Hindlimb muscle (tissue), 1 donor: Measurements from ENCODE around the gene VAMP3. TPM values are rescaled to one million over a fixed set of nuclear protein-coding genes. Genes with fewer than 3 reads are reported as not detected.
"Not testable (repeated sequence)": the region's sequence is repeated elsewhere in the genome, so short reads cannot be mapped to it uniquely, and the experiment has no call there.

Experiments
- DNase-seq: peaks from one replicate; pipeline ENCODE4 v3.0.0-alpha.2; 2013
- polyA plus RNA-seq: library from polyadenylated mRNA; unstranded; fragments of 120-200 nt; gene quantifications from one replicate; pipeline ENCODE4 v1.2.1, GENCODE V29; 2013; ENCODE audit not compliant: insufficient read length

The VAMP3 gene
- polyA plus RNA-seq, 1 donor: 72.7 TPM

DNA sequence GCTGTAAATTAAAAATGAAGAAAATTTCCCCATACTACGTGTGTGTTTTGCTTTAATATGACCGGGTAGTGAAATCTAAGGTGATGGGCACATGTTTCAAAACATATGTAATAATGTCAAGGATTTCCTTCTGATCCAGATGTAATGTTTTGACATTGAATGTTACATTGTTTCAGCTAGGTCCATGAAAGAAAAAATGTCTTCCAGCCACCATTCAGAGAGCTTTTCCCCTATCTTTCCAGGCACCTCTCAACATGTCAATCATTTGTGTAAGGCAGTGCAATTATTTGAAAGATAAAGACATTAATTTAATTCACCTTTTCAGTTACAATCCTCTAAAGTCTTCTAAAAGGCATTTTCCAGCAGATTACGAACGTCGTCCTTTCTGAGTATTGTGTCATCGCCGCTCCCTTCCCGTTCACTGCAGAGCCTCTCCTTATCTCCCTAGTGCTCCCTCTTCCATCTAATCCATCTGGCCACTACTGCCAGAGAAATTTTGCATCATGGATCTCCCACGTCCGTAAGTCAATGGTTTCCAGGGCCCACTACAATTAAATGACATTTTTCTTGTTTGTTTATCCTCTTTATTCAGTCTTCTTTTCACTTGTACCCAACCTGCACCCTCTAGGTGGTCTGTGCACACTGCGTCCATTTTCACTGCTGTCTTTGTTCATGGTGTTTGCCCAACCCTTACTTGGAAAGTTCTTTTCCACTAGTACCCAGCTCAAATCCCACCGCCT, 1.3 kb upstream of the VAMP3 start:
- no peak for DNase-seq

DNA sequence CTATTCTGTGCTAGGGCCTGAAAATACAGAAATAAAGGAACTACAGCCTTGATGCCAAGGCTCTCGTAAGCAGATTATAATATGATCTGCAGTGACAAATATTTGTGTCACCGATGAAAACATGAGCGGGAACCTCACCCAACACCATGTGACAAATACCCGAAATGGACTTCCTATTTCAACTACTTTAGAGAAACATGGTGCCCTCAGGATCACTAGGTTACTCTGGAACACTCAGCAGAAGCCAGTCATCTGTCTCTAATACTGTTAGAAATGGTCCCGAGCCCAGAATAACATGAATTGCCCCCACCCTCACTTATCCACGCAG, 463 bp upstream of the VAMP3 start:
- no peak for DNase-seq

DNA sequence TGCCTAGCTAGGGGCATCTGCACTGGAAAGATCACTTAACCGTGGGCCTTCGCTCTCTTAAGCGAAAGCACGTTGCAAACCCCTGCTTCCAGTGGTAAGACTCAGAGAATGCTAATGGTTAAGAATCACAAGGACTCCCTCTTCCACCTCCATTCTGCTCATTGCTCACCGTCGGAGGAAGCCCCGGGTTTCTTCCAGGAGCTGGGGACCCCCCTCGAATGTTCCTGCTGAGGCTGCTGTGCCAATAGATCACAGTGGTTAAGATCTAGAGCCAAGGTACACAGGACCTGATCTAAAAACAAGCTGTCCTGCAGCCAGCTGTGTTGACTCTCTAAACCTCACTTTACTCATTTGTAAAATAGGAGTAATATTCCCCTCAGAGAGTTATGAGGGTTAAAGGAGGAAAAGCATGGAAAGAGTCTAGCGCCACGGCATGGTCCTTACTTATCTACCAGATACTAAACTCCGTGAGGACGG, 765 bp downstream of the VAMP3 start:
- DNase-seq: no peak

DNA sequence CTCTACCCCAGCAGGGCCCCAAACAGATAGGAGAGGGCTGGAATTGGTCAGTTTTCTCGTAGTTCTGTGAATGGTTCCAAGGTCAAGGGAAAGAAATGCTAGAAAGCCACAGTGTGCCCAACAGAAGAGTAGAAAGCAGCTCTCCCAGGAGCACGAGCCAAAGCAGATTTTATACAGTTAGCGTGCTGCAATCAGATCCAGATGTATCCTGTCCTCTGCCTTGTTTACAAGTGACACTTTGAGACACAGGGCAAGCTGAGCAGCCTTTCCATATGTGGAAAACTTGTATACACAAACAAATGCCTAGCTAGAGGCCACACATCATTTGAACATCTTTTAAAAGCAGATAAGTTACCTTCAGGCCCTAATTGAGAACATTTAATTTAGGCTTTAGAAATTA, 6.5 kb downstream of the VAMP3 start:
- no peak for DNase-seq

DNA sequence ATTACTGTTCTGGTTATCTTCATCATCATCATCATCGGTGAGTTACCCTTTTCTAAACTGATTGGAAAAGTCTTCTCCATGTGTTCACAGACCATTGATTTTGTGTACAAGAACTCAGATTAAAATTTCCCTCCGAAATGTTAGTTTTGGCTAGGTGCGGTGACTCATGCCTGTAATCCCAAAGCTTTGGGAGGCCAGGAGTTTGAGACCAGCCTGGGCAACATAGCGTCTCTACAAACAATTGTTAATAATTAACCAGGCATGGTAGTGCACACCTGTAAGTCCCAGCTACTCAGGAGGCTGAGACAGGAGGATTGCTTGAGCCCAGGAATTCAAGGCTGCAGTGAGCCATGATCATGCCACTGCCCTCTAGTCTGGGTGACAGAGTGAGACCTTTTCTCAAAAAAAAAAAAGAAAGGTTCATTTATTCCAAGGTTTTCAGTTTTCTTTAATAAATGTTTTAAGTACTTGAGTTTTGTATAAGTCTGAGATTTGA, 7.1 kb downstream of the VAMP3 start:
- DNase-seq: no peak

DNA sequence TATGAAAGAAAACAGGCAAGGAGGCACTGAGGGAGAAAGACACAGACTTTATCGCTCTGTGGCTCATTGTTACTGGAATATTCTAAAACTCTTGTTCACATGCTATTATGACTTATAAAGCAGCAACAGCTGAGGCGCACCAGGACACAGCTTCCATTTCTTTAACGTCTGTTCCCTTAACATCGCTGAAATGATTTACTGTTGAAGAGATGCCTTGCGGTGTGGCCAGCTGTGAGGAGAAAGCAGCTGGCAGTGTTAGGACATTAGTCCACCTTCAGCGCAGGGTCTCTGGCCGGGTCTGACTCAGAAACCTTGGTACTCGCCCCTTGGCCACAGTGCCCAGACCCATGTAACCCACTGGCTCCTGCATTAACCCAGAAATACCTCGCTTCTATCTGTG, 9.9 kb downstream of the VAMP3 start:
- no peak for DNase-seq

- DNase-seq: no peak
Measured at GRCh38 chr1:7781501-7781900, 10.4 kb downstream of the VAMP3 start.

DNA sequence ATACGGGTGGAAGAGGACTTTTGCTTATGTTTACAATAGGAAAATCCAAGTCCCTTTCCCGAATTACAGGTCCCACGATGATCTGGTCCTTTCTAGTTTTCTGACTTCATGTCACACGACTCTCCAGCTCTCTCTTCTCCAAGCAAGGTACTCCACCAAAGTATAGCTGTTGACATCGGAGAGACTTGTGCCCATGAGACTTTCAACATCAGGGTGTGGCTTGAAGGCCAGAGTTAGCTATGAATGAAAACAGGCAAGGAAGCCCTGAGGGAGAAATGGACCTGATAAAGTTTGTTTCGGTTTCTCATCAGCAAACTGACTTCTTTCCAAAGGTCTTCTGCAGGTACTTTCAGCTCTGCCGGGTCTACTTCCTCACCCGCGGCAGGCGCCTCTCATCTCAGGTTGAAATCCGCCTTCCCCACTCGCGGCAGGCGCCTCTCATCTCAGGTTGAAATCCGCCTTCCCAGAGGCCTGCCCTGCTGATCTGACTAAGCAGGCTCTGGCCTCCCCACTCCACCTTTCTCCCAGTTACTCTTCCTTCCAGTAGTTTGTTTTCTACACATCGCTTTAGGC, 10.9 kb downstream of the VAMP3 start:
- DNase-seq: no peak

DNA sequence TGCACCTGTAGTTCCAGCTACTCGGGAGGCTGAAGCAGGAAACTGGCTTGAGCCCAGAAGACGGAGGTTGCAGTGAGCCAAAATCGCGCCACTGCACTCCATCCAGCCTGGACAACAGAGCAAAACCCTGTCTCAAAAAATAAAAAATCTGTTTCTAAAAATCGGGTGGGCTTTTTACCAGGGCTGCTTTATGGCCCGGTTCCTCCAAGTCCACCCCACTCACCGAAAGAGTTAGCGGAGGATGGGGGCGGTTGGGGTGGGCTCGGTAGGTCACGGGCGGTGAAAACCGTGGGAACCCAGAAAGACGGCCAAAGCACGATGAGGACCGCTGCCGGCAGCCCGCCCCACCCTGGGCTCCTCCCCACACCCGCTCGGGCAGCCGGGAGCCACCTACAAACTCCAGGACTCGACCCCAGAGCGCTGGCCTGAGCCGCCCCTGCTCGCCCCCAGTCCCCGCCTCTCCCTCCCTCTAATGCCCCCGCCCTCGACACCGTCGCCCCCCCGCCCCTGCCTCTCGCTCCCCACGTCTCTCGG, 12.1 kb downstream of the VAMP3 start:
- peak; percentile 36 for DNase-seq

DNA sequence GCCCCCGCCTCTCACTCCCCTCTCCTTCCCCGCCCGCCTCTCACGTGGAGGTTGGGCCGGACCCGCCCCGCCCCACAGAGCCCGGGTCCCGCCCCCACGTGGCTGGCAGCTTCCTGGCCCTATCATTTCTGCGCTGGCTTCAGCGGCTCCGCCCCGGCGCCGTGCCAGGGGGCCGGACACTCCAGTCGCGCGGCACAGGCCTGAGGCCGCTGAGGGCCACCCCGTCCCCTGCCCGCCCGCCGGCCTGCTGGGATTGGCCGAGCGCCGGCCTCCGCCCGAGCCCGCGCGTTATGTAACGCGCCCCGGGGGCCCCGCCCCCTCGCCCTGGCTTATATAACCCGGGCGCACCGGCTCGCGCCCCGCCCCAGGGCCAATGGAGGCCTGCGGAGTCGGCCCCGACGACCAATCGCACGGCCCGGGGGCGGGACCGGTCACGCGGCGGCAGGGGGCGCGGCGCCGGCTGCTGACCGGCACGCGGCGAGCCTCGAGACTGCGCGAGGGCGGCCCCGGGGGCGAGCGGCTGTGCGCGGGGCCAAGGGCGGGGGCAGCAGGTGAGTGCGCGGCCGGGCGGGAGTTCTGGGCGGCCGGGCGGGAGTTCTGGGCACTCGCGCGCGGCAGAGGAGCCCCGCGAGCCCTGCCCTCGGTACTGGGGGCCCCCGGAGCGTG, 12.9 kb downstream of the VAMP3 start, which contains the start of gene PER3:
TSS of gene PER3 (plus strand) at position 466 of the 666 bp plus-strand sequence. CDS start 587 bp downstream, outside the sequence.
- DNase-seq: peak; percentile 97

DNA sequence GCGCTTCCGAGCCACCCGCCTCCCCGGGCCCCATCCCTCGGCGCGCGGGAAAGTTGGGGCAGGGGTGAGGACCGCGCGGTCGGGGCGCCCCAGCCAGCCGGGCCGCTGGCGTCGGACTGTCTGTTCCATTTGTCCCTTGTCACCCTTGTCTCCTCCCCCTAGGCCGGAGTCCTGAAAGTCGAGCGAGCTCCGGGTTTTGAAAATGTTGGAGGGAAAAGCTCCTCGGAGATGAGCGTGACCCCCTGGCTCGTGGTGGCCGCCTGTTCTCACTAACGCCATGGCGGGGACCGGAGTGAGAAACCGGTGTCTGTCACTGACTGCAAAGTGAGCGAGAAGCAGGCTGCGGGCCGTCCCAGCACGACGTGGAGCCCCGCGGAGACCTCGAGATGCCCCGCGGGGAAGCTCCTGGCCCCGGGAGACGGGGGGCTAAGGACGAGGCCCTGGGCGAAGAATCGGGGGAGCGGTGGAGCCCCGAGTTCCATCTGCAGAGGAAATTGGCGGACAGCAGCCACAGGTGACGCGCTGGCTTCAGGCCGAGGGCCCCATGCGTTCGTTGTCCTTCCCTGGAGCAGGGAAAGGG, 13.5 kb downstream of the VAMP3 start:
- DNase-seq: peak; percentile 38

DNA sequence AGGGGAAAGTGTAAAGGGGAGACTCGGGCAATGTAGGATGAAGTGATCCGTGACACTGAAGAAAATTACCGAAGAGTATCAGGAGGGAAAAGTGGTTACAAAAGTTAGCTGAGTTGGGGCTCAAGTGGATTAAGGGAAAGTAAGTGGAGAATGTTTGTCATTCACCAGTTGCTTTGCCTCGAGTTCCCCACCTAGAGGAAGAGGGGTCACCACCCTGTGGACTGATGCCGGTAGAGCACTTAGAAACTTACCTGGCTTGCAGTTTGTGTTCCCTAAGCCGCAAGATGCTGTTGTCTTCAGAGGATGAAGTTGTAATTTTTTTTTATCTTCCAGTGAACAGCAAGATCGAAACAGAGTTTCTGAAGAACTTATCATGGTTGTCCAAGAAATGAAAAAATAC, 14.0 kb downstream of the VAMP3 start:
- DNase-seq: no peak

DNA sequence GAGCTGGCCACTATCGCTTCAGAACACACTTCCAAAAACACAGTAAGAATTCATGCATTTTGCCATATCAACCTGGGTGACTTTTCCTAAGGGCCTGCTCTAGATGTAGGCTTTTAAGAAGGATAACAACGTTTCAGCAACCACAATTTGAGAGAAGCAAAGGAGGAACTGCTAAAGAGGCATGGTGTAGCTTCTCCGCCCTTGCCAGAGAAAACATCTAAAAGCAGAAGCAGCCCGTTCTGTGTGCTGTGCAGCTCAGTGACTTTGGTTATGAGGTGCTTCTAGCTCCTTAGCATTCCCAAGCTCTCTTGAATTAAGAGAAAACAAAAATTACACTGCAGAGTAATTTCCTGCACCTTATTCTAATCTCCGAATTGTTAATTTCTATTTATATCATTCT, 15.7 kb downstream of the VAMP3 start:
- DNase-seq: no peak

DNA sequence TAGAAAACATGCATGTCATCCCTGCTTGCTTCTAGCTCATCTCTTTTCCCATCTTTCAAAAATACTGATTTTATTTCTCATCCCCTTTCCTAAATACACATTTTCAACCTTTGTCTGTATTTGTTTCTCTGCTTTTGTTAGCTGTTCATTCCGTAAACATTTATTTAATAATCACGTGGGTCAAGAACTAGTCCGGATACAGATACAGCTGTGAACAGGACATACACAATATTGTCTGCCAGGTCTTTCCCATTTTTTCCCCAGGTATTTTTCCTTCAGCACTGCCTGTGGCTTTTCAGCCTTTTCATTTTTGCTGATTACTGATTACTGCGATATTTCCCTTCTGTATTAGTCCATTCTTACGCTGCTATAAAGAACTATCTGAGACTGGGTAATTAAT, 18.7 kb downstream of the VAMP3 start:
- no peak for DNase-seq

GRCh38 chr1:7791027-7791426, 19.9 kb downstream of the VAMP3 start:
- DNase-seq: not testable (repeated sequence)

DNA sequence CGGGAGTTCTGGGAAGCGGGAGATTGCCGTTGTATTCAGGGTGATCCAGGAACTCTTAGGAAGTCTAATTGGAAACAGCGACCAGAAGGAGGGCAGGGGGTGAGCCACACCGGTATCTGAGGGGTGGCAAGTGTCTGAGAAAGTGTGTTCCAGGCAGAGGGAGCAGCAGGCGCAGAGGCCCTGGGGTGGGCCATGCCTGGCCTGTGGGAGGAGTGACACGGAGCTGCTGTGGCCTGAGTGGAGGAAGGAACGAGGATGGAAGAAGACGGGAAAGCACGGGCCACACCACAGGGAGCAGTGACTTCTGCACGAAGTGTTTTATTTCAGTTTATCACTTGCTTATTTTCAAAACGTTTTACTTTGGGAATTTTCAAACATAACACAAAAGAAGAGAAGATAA, 24.3 kb downstream of the VAMP3 start:
- no peak for DNase-seq

DNA sequence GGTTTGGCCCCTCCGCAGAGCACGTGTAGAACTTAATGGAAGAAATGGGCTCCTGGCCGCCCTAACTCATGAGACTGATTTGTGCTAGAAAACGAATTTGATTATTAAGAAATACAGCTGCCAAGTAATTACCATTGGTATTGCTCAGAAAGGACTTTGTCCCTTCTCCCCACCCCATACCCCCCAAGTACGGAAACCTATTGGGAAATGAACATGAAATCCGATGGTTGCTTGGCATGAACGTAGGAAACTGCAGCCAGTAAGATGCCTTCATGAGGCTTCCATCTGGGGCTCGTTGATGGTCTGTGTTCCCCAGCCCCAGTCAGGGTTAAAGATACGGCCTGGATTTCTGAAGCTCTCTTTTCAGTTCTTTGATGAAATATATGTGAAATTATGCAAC, 34.4 kb downstream of the VAMP3 start:
- DNase-seq: no peak

GRCh38 chr1:7808253-7808844, 37.3 kb downstream of the VAMP3 start:
- DNase-seq: no peak

- DNase-seq: no peak
Measured at GRCh38 chr1:7809742-7810141, 38.6 kb downstream of the VAMP3 start.

GRCh38 chr1:7810395-7810794, 39.3 kb downstream of the VAMP3 start:
- DNase-seq: no peak

DNA sequence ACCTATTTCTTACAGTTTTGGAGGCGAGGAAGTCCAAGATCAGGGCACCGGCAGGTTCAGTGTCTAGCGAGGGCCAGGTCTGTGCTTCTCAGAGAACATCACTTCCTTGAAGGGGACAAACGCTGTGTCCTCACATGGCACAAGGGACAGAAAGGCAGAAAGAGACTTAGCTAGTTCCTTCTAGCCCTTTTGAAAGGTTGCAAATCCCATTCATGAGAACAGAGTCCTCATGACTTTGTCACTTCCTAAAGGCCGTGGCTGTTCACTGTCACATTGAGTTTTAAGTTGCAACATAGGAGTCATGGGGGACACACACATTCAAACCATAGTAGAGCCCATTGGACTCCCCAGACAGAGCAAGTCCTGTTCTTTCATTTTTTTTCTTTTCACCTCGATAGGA, 40.4 kb downstream of the VAMP3 start:
- no peak for DNase-seq

- no peak for DNase-seq
Measured at GRCh38 chr1:7813677-7814373, 42.7 kb downstream of the VAMP3 start.
